GM12878 (cell line): ENCODE results near the gene LARP1B. TPM values are rescaled to one million over a fixed set of nuclear protein-coding genes. Genes with fewer than 3 reads are reported as not detected.

Experiments used
- ATAC-seq: fragments of 200-7000 bp; cut with Tn5 transposase; 3 replicates; pipeline ENCODE4 v1.9.1; 2020; ENCODE audit warnings: mild to moderate bottlenecking, moderate library complexity
- BruUV-seq: library from RNA; stranded (reverse); fragments of 400-500 nt; replicated peaks from 2 replicates; lab custom pipeline; 2021; lab: Mats Ljungman, UMichigan
- CTCF ChIA-PET: fragments of 300-600 bp; sonication (Branson Sonifier 250); formaldehyde crosslinking; extraction: SDS; loops from one replicate; lab custom pipeline; 2021; ENCODE audit warnings: inconsistent platforms; lab: Yijun Ruan, JAX
- POLR2A ChIA-PET: fragments of 350-600 bp; formaldehyde crosslinking; extraction: SDS; loops from one replicate; lab custom pipeline; 2021; ENCODE audit warnings: inconsistent platforms; lab: Charles Lee
- RAD21 ChIA-PET: fragments of 300-600 bp; sonication (Branson Sonifier 250); formaldehyde crosslinking; loops from one replicate; lab custom pipeline; 2023; ENCODE audit warnings: antibody characterized with exemption; ENCODE audit not compliant: unreplicated experiment; lab: Charles Lee
- SMC1A ChIA-PET: fragments of 300-600 bp; sonication (Branson Sonifier 250); formaldehyde crosslinking; loops from one replicate; lab custom pipeline; 2023; ENCODE audit not compliant: unreplicated experiment, uncharacterized antibody; lab: Charles Lee
- DNase-seq: peaks from one replicate; pipeline ENCODE4 v3.0.0-alpha.2; 2011; ENCODE audit warnings: low read depth, low spot score
- FAIRE-seq: peaks from 3 replicates; lab custom pipeline; 2011; peaks lifted over from hg19 to GRCh38; lab: Jason Lieb, UNC
- H2AFZ ChIP-seq: 2 replicates; pipeline ENCODE4 v1.6.0; 2011; ENCODE audit warnings: low read depth, low read length, control low read depth; ENCODE audit not compliant: control insufficient read depth
- H3K27ac ChIP-seq: 2 replicates; pipeline ENCODE4 v1.5.1; 2011; ENCODE audit warnings: control low read depth; ENCODE audit not compliant: control insufficient read depth, insufficient read depth
- H3K27me3 ChIP-seq, 2 experiments: replicated peaks in 1 of 2; 2 replicates each; pipeline versions ENCODE4 v1.6.0 to v1.6.1; 2011; ENCODE audit warnings: low read length in 1 of 2; ENCODE audit not compliant: control insufficient read depth in 2 of 2, insufficient read depth in 2 of 2
- H3K36me3 ChIP-seq, 2 experiments: 2 replicates each; pipeline ENCODE4 v1.5.1; 2011; ENCODE audit warnings: low read length in 1 of 2; ENCODE audit not compliant: control insufficient read depth in 2 of 2, insufficient read depth in 2 of 2
- H3K4me1 ChIP-seq: 2 replicates; pipeline ENCODE4 v1.6.1; 2011; ENCODE audit warnings: mild to moderate bottlenecking, low read length, moderate library complexity, mixed read lengths; ENCODE audit not compliant: control insufficient read depth, insufficient read depth
- H3K4me2 ChIP-seq: 2 replicates; pipeline ENCODE4 v1.6.0; 2011; ENCODE audit warnings: control low read depth; ENCODE audit not compliant: control insufficient read depth, insufficient read depth
- H3K4me3 ChIP-seq: fragments of 200-600 bp; sonication (generic); 2 replicates; pipeline ENCODE4 v1.5.1; 2016
- H3K79me2 ChIP-seq: 2 replicates; pipeline ENCODE4 v1.6.0; 2011; ENCODE audit warnings: low read length; ENCODE audit not compliant: control insufficient read depth, insufficient read depth
- H3K9ac ChIP-seq: 2 replicates; pipeline ENCODE4 v1.8.0; 2011; ENCODE audit warnings: low read length, control low read depth, mixed read lengths; ENCODE audit not compliant: control insufficient read depth, insufficient read depth
- H3K9me3 ChIP-seq: replicated peaks from 3 replicates; pipeline ENCODE4 v1.5.1; 2011; ENCODE audit warnings: mild to moderate bottlenecking, low read length; ENCODE audit not compliant: control insufficient read depth, insufficient read depth
- H4K20me1 ChIP-seq: 2 replicates; pipeline ENCODE4 v1.6.0; 2011; ENCODE audit not compliant: control insufficient read depth, insufficient read depth
- ELK1 ChIP-seq: IDR thresholded peaks from 2 replicates; pipeline ENCODE4 v1.6.1; 2012; ENCODE audit warnings: low read depth, low read length, improper control_type of control experiment
- IKZF2 ChIP-seq, 2 experiments: fragments of 450-650 bp; IDR thresholded peaks; 2 replicates each; pipeline ENCODE4 v1.6.1; 2017; ENCODE audit warnings: mild to moderate bottlenecking in 2 of 2, moderate library complexity in 2 of 2
- MXI1 ChIP-seq: fragments of 150-350 bp; IDR thresholded peaks from 2 replicates; pipeline ENCODE4 v1.6.1; 2011; ENCODE audit warnings: low read depth, mild to moderate bottlenecking, inconsistent platforms, low read length, improper control_type of control experiment
- NRF1 ChIP-seq: conservative IDR thresholded peaks from 2 replicates; pipeline ENCODE4 v1.6.1; 2011; ENCODE audit warnings: mild to moderate bottlenecking, low read depth, low read length, improper control_type of control experiment
- POLR2AphosphoS5 ChIP-seq: IDR thresholded peaks from 2 replicates; pipeline ENCODE4 v1.6.1; 2011; ENCODE audit warnings: mild to moderate bottlenecking, low read length, inconsistent platforms
- REST ChIP-seq: IDR thresholded peaks from 2 replicates; pipeline ENCODE4 v1.6.1; 2012; ENCODE audit warnings: mild to moderate bottlenecking, low read depth, low read length
- RUNX3 ChIP-seq: IDR thresholded peaks from 2 replicates; pipeline ENCODE4 v1.6.1; 2012; ENCODE audit warnings: low read length, inconsistent platforms
- SRF ChIP-seq, 2 experiments: IDR thresholded peaks; 2 replicates each; pipeline ENCODE4 v1.6.1; 2011; ENCODE audit warnings: low read depth in 2 of 2, low read length in 2 of 2, mild to moderate bottlenecking in 1 of 2, moderate library complexity in 1 of 2
- TAF1 ChIP-seq: IDR thresholded peaks from 2 replicates; pipeline ENCODE4 v1.6.1; 2011; ENCODE audit warnings: mild to moderate bottlenecking, low read depth, low read length, borderline replicate concordance
- TCF12 ChIP-seq: IDR thresholded peaks from 2 replicates; pipeline ENCODE4 v1.6.1; 2011; ENCODE audit warnings: low read depth, mild to moderate bottlenecking, low read length
- ZNF207 ChIP-seq: fragments of 450-650 bp; IDR thresholded peaks from 2 replicates; pipeline ENCODE4 v1.6.1; 2014; ENCODE audit warnings: antibody characterized with exemption, mild to moderate bottlenecking, borderline replicate concordance
- in situ Hi-C: fragments of 300-500 bp; cut with MboI; formaldehyde crosslinking; loops from 9 replicates; pipeline ENCODE4 v1.14.3; 2018; ENCODE audit warnings: mixed read lengths
- intact Hi-C: fragments of 100-400 bp; cut with micrococcal nuclease; formaldehyde crosslinking; loops from one replicate; pipeline ENCODE4 v1.14.2; 2022; ENCODE audit not compliant: unreplicated experiment
- polyA plus RNA-seq, 11 experiments: library from polyadenylated mRNA; depleted of rRNA in 4 of 11; unstranded in 6 of 11; stranded (reverse) in 5 of 11; fragments of >200 nt; fragmentation: Nextera tagmentation in 4 of 11; fragmentation: Illumina TruSeq in 1 of 11; extraction: Ambion mirVana in 4 of 11; extraction: Trizol in 1 of 11; gene quantifications; 1 replicate in 1 of 11; 2 replicates in 10 of 11; pipeline versions ENCODE4 v1.2.1 to v1.2.3, GENCODE V29; 2011 to 2016; ENCODE audit warnings: inconsistent platforms in 2 of 11, missing spikeins in 2 of 11, low read depth in 1 of 11
- total RNA-seq, 4 experiments: library from RNA; depleted of rRNA in 3 of 4; stranded (reverse); fragments of >200 nt in 3 of 4; fragmentation: Illumina TruSeq in 1 of 4; extraction: Trizol in 1 of 4; gene quantifications; 2 replicates each; pipeline versions ENCODE4 v1.2.1 to v1.2.3, GENCODE V29; 2013 to 2021
- TF ChIP-seq, protein P1 (sequence below): fragments of 450-650 bp; IDR thresholded peaks from 2 replicates; pipeline ENCODE4 v1.6.1; 2018; ENCODE audit warnings: borderline replicate concordance, mild to moderate bottlenecking; ENCODE audit not compliant: partially characterized antibody

Gene LARP1B
- total and polyA plus RNA-seq, 10 of the 15 experiments (the other 5 are each of a cell fraction or from before 2014, with no cell fraction given) = 9.2 to 30.9 (median 14.7) TPM

DNA sequence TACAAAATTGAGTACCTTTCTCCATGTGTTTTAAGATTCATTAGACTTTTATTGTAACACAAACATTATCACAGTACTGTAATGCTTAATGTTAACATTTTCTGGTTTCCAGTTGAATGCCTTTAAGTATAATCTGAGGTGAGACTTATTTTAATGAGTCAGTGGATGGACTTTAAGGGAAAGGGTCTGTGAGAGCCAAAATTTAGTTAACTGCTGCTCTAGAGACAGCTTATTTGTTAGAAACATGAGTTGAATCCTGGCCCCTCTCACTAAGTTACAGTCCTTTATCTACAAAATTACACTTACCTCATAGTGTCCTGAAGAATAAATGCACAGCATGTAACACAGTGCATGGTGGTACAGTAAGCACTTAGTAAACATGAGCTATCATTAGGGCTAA is 160.5 kb downstream of the LARP1B start:
- TF ChIP-seq ZNF207 (no peak), NRF1 (no peak), ELK1 (no peak), TCF12 (no peak), MXI1 (no peak), SRF (IDR thresholded peaks at IDR 0.05; ENCODE audit: low read depth in 2 of 2, low read length in 2 of 2) (no peak), REST (no peak), RUNX3 (no peak), IKZF2 (IDR thresholded peaks at IDR 0.05) (no peak), POLR2AphosphoS5 (no peak), TAF1 (no peak)
- TF ChIP-seq, protein P1, sequence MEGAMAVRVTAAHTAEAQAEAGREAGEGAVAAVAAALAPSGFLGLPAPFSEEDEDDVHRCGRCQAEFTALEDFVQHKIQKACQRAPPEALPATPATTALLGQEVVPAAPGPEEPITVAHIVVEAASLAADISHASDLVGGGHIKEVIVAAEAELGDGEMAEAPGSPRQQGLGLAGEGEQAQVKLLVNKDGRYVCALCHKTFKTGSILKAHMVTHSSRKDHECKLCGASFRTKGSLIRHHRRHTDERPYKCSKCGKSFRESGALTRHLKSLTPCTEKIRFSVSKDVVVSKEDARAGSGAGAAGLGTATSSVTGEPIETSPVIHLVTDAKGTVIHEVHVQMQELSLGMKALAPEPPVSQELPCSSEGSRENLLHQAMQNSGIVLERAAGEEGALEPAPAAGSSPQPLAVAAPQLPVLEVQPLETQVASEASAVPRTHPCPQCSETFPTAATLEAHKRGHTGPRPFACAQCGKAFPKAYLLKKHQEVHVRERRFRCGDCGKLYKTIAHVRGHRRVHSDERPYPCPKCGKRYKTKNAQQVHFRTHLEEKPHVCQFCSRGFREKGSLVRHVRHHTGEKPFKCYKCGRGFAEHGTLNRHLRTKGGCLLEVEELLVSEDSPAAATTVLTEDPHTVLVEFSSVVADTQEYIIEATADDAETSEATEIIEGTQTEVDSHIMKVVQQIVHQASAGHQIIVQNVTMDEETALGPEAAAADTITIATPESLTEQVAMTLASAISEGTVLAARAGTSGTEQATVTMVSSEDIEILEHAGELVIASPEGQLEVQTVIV = no peak
- Histone ChIP-seq H3K9ac (no peak overlapping the region), H3K4me2 (no peak overlapping the region), H3K4me1 (no peaks in the 10 kb centered on the region), H4K20me1 (no peaks in the 10 kb centered on the region), H3K9me3 (no peaks in the 10 kb centered on the region), H3K27me3 (no peaks in the 10 kb centered on the region), H3K4me3 (no peak overlapping the region), H2AFZ (no peak overlapping the region), H3K36me3 (no peaks in the 10 kb centered on the region), H3K79me2 (no peaks in the 10 kb centered on the region), H3K27ac (no peak overlapping the region)
- POLR2A ChIA-PET = no interaction called here
- intact Hi-C loops = no loop called here
- CTCF ChIA-PET = interaction anchor here (1.4 to 1.9 kb wide), 2 partner anchors 16 to 153 kb away, joined by 4 read pairs; no protein-coding TSS in a partner anchor
- SMC1A ChIA-PET = interaction anchor here (1.0 kb wide), 1 partner anchor 26 kb away, joined by 3 read pairs; no protein-coding TSS in a partner anchor
- RAD21 ChIA-PET = no interaction called here
- DNase-seq (no peak), ATAC-seq (no peak), FAIRE-seq (no peak)
- BruUV-seq = no TSS peak
- in situ Hi-C loops = no loop called here
